CD4-positive, CD25-positive, alpha-beta regulatory T cell (primary cell): ENCODE measurements around the gene CIB2. TPM values are rescaled to one million over a fixed set of nuclear protein-coding genes. Genes with fewer than 3 reads are reported as not detected.

Source experiments
- ATAC-seq, 2 donors: fragments of 150-1000 bp; cut with Tn5 transposase; one replicate each; pipeline ENCODE4 v1.10.0; 2021; ENCODE audit warnings: low read depth in 2 of 2, moderate number of reproducible peaks in 2 of 2, moderate library complexity in 1 of 2
- DNase-seq, 3 donors: peaks; one replicate each; pipeline versions ENCODE4 v3.0.0 to v3.0.0-alpha.2; 2012 to 2022; ENCODE audit warnings: mixed read lengths in 1 of 3
- H3K27ac ChIP-seq: one replicate; pipeline ENCODE4 v1.7.0; 2013; ENCODE audit warnings: mild to moderate bottlenecking, low read length; ENCODE audit not compliant: insufficient read depth, poor library complexity, severe bottlenecking
- H3K27me3 ChIP-seq: one replicate; pipeline ENCODE4 v1.7.0; 2013; ENCODE audit warnings: low read length; ENCODE audit not compliant: control insufficient read depth, insufficient read depth
- H3K36me3 ChIP-seq: one replicate; pipeline ENCODE4 v1.7.0; 2013; ENCODE audit warnings: mild to moderate bottlenecking, low read length, moderate library complexity; ENCODE audit not compliant: control insufficient read depth, insufficient read depth
- H3K4me1 ChIP-seq: 2 replicates; pipeline ENCODE4 v1.7.0; 2013; ENCODE audit warnings: mild to moderate bottlenecking, low read length; ENCODE audit not compliant: insufficient read depth, control insufficient read depth, poor library complexity, severe bottlenecking
- H3K4me3 ChIP-seq: one replicate; pipeline ENCODE4 v1.7.0; 2013; ENCODE audit warnings: low read depth, mild to moderate bottlenecking, low read length, moderate library complexity
- H3K9me3 ChIP-seq, 2 experiments: 1 replicate in 1 of 2; 2 replicates in 1 of 2; pipeline ENCODE4 v1.7.0; 2013; ENCODE audit warnings: low read length in 2 of 2, mild to moderate bottlenecking in 1 of 2, moderate library complexity in 1 of 2; ENCODE audit not compliant: control insufficient read depth in 2 of 2
- H3K27ac Mint-ChIP-seq, 3 donors: one replicate each; pipeline ENCODE4 v1.8.0; 2020 to 2022; ENCODE audit warnings: mild to moderate bottlenecking in 3 of 3, mixed read lengths in 3 of 3, moderate library complexity in 2 of 3
- H3K27me3 Mint-ChIP-seq: one replicate; pipeline ENCODE4 v1.8.0; 2022; ENCODE audit warnings: mild to moderate bottlenecking, mixed read lengths
- H3K36me3 Mint-ChIP-seq: one replicate; pipeline ENCODE4 v1.8.0; 2020; ENCODE audit warnings: mixed read lengths
- H3K4me1 Mint-ChIP-seq, 4 donors: one replicate each; pipeline ENCODE4 v1.8.0; 2020 to 2022; ENCODE audit warnings: mixed read lengths in 4 of 4, mild to moderate bottlenecking in 1 of 4
- H3K4me3 Mint-ChIP-seq, 4 donors: one replicate each; pipeline ENCODE4 v1.8.0; 2020 to 2022; ENCODE audit warnings: mild to moderate bottlenecking in 4 of 4, mixed read lengths in 4 of 4, moderate library complexity in 3 of 4
- H3K9me3 Mint-ChIP-seq, 7 donors: one replicate each; pipeline ENCODE4 v1.8.0; 2020 to 2022; ENCODE audit warnings: mixed read lengths in 7 of 7, mild to moderate bottlenecking in 3 of 7, moderate library complexity in 2 of 7
- polyA plus RNA-seq, 4 donors: library from polyadenylated mRNA; unstranded; fragments of 300-500 nt; fragmentation: Illumina TruSeq; gene quantifications; one replicate each; pipeline ENCODE4 v1.2.3, GENCODE V29; 2021
- total RNA-seq: library from RNA; stranded (reverse); gene quantifications from one replicate; pipeline ENCODE4 v1.2.3, GENCODE V29; 2022

Gene CIB2
- total and polyA plus RNA-seq, 5 donors from 2014 or later: 0.94 to 2.7 (median 1.6) TPM

DNA sequence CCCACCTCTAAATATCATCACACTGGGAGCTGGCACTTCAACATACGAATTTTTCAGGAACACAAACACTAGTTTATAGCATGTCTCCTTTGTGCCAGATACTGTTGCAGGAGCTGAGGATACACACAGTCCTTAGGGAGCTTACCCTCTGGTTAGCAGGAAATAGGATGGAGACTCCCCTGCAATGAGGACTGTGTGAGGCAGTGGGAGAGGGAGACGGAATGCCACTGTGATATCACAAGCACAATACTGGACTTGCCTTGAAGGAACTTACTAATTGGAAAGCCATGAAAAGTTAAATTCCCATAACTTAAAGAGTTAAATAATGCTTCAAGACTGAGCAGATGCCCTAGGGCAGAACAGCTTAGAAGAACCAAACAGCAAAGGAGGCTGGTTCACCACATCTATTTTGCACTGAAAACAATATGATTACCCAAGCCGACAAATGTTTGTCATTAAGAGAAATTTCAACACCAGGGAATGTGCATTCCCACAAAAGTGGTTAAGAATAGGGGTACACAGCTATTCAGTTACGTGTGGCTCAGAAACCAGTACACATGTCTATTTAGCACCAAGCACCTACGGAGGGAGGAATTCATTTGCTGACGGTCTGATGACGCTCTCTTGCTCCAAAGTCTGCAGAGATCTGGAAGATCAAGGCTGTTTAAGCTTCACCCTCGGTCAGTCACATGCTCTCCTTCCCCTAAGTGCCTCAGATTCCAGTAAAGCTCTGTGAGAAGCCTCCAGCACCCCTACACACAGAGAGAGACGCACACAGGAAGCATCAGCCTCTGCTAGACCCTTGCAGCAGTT, 59.0 kb downstream of the CIB2 start:
- H3K27me3 Mint-ChIP-seq: no peaks in the 10 kb centered on the region
- H3K4me3 Mint-ChIP-seq: peak overlapping the region; percentile 28 to 74 (median 56)
- H3K27ac Mint-ChIP-seq: peak overlapping the region; percentile 5 to 51 (median 28)
- Histone ChIP-seq H3K4me1 (peaks cover 83% of the 10 kb centered on the region), H3K27ac (peak overlapping the region; percentile 44), H3K27me3 (no peaks in the 10 kb centered on the region), H3K9me3 (no peaks in the 10 kb centered on the region), H3K36me3 (peaks cover 3% of the 10 kb centered on the region), H3K4me3 (peak overlapping the region; percentile 65)
- DNase-seq: no peak
- H3K4me1 Mint-ChIP-seq: peaks cover 18 to 55% (median 47%) of the 10 kb centered on the region in 4 donors
- peaks cover 4% of the 10 kb centered on the region for H3K36me3 Mint-ChIP-seq
- H3K9me3 Mint-ChIP-seq: peaks cover 0 to 2% (median 0%) of the 10 kb centered on the region in 7 donors
- ATAC-seq: peak in 1 of 2 donors; percentile 9

DNA sequence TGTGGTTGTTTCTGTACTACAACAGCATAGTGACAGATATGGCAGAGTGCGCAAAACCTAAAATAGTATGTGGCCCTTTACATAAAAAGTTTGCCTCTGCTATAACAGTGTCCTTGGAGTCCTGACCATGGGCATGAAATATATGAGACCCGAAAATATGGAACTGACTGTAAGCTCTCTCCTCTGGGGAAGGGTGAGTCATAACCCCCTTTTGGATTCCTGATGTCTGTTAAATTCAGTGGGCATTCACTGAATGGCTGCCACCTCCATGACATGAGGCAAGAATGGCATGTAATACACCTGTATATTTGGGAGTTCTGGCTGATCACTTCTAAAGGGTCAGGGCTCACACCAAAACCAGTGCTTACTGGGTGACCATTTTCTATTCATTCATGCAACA, 59.9 kb downstream of the CIB2 start:
- ATAC-seq (no peak), DNase-seq (no peak)
- H3K36me3 ChIP-seq: peaks cover 3% of the 10 kb centered on the region
- Mint-ChIP-seq H3K27ac (peak overlapping the region in 1 of 3 donors; percentile 80), H3K9me3 (peaks cover 0 to 2% (median 0%) of the 10 kb centered on the region in 7 donors), H3K4me3 (peak overlapping the region; percentile 5 to 86 (median 65)), H3K27me3 (no peaks in the 10 kb centered on the region), H3K36me3 (peaks cover 4% of the 10 kb centered on the region), H3K4me1 (peaks cover 13 to 55% (median 47%) of the 10 kb centered on the region in 4 donors)
- peaks cover 86% of the 10 kb centered on the region for H3K4me1 ChIP-seq
- peak overlapping the region; percentile 37 for H3K4me3 ChIP-seq
- no peaks in the 10 kb centered on the region for H3K9me3 ChIP-seq
- H3K27ac ChIP-seq: peak overlapping the region; percentile 44
- no peaks in the 10 kb centered on the region for H3K27me3 ChIP-seq

DNA sequence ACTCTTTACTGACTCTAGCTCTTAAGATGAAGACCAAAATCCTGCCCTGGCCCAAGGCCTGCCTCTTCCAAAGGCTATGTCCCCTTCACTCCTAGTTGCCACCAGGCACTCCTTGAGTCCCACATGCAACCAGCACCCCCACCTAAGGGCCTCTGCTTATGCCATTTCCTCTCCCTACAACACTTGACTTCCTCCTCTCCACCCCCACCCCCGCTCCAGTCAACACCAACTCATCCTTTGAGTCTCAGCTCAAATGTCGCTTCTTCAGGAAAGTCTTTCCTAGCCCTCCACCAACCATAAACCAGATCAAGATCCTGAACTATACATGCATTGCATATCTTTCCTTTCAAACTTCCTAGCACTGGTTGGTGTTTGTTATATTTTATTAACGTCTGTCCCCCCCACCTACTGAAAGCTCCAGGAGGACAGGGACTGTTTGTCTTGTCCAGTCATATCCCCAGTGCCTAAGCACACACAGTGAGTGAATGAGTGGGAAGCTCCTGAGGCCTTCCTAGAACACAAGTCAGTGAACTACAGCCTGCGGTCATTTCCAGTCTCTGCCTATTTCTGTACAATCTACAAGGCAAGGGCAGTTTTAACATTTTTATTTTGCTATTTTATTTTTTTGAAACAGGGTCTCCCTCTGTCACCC, 61.1 kb downstream of the CIB2 start:
- H3K4me3 Mint-ChIP-seq: peak overlapping the region in 2 of 4 donors; percentile 85 to 93
- no peak overlapping the region for H3K27ac Mint-ChIP-seq
- Histone ChIP-seq H3K4me1 (peaks cover 86% of the 10 kb centered on the region), H3K9me3 (no peaks in the 10 kb centered on the region), H3K27ac (peak overlapping the region; percentile 86), H3K27me3 (no peaks in the 10 kb centered on the region), H3K4me3 (peak overlapping the region; percentile 87), H3K36me3 (peaks cover 3% of the 10 kb centered on the region)
- H3K9me3 Mint-ChIP-seq: peaks cover 0 to 2% (median 0%) of the 10 kb centered on the region in 7 donors
- peak; percentile 35 to 36 for ATAC-seq
- DNase-seq: peak in 2 of 3 donors; percentile 31 to 74
- H3K4me1 Mint-ChIP-seq: peaks cover 1 to 48% (median 40%) of the 10 kb centered on the region in 4 donors
- H3K36me3 Mint-ChIP-seq: peaks cover 4% of the 10 kb centered on the region
- no peaks in the 10 kb centered on the region for H3K27me3 Mint-ChIP-seq

DNA sequence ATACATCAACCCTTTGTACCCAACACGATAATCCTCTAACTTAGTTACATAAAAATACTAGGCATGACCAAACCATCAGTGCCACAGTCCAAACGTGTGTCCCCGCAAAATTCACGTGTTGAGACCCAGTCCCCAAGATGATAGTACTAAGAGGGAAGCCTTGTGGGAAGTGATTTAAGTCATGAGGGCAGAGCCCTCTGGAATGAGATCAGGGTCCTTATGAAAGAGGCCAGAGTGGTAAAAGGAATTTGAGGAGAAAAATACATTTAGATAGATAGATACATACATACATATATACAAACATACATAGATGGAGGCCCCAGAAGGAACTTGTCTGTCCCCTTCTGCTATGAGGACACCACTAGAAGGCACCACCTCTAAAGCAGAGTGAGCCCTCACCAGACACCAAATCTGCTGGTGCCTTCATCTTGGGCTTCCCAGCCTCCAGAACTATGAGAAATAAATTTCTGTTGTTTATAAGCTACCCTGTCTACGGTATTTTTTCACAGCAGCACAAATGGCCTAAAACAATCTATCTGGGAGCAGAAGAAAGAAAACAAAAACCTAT, 61.7 kb downstream of the CIB2 start:
- Histone ChIP-seq H3K27me3 (no peaks in the 10 kb centered on the region), H3K27ac (peak overlapping the region; percentile 86), H3K4me3 (peak overlapping the region; percentile 87), H3K4me1 (peaks cover 89% of the 10 kb centered on the region), H3K9me3 (no peaks in the 10 kb centered on the region), H3K36me3 (peaks cover 3% of the 10 kb centered on the region)
- Mint-ChIP-seq H3K27me3 (no peaks in the 10 kb centered on the region), H3K36me3 (peaks cover 4% of the 10 kb centered on the region), H3K4me1 (peaks cover 0 to 45% (median 38%) of the 10 kb centered on the region in 4 donors), H3K9me3 (peaks cover 0 to 2% (median 0%) of the 10 kb centered on the region in 7 donors), H3K27ac (no peak overlapping the region), H3K4me3 (peak overlapping the region in 2 of 4 donors; percentile 85 to 93)
- peak in 1 of 3 donors; percentile 44 for DNase-seq
- no peak for ATAC-seq

DNA sequence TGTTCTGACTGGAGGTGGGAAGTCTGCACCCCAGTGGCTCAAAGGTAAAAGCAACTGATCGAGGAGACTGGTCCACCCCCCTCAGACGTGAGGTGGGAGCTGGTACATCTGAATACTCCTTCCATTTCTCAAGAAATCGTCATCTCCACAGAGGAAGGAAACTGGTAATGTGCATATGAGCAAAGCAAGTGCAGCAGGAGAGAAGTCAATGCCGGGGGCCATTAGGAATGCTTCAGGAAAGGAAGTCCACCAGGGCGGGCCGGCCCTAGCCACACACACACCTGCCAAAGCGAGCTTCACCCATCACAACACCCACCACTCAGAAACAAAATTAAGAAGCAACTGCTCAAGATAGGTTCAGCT, 62.2 kb downstream of the CIB2 start:
- Mint-ChIP-seq H3K27me3 (no peaks in the 10 kb centered on the region), H3K4me1 (peaks cover 0 to 41% (median 33%) of the 10 kb centered on the region in 4 donors), H3K36me3 (peaks cover 4% of the 10 kb centered on the region), H3K27ac (no peak overlapping the region), H3K4me3 (peak overlapping the region in 2 of 4 donors; percentile 85 to 93), H3K9me3 (peaks cover 0 to 2% (median 0%) of the 10 kb centered on the region in 7 donors)
- peak; percentile 21 to 29 for ATAC-seq
- Histone ChIP-seq H3K4me3 (peak overlapping the region; percentile 87), H3K9me3 (no peaks in the 10 kb centered on the region), H3K4me1 (peaks cover 91% of the 10 kb centered on the region), H3K27ac (peak overlapping the region; percentile 86), H3K36me3 (peaks cover 3% of the 10 kb centered on the region), H3K27me3 (no peaks in the 10 kb centered on the region)
- DNase-seq: no peak

DNA sequence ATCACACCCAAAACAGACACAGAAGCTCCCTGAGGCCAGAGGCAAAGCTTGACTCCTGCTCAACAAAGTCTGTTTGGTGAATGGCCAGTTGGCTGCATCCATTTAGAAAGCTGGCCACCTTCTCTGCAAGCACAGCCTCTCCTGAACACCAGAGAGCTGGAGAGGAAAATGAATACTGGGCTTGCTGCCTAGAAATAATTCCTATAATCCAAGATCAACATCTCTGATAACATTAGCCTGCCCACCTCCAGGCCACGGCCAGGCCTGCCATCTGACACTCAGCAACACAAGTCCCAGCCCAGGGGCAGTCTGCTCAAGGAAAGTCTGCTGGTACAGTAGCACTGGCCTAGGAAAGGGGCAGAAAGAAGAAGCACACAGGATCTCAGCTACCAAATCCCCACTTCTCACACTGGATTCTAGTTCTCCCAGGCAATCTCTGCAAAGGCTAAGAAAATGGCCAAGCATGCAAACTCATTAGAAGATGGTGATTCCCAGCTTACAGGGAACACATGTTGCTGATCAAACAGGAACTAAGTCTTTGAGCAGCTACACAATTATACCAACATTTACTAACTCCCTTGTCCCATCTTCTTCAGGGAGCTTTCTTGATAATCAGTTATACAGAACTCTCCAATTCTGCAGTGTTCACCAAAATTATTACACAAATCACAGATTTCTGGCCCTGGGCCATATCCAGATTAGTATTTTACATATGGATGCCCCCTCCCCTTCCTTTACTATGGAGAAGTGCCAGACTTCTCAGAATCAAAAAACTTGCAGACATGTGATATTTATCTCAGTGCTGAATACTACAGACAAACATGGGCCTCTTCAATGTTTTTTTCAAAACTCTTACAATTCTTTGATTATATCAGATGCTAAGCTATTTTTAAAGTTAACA, 63.7 kb downstream of the CIB2 start:
- H3K4me3 ChIP-seq: peak overlapping the region; percentile 87
- H3K27ac ChIP-seq: peak overlapping the region; percentile 86
- no peaks in the 10 kb centered on the region for H3K9me3 ChIP-seq
- peaks cover 3% of the 10 kb centered on the region for H3K36me3 ChIP-seq
- H3K27me3 ChIP-seq: no peaks in the 10 kb centered on the region
- peak overlapping the region in 2 of 4 donors; percentile 85 to 93 for H3K4me3 Mint-ChIP-seq
- peaks cover 0 to 42% (median 27%) of the 10 kb centered on the region in 4 donors for H3K4me1 Mint-ChIP-seq
- DNase-seq (peak in 1 of 3 donors; percentile 56), ATAC-seq (no peak)
- H3K27me3 Mint-ChIP-seq: no peaks in the 10 kb centered on the region
- no peak overlapping the region for H3K27ac Mint-ChIP-seq
- peaks cover 95% of the 10 kb centered on the region for H3K4me1 ChIP-seq
- peaks cover 0 to 2% (median 0%) of the 10 kb centered on the region in 7 donors for H3K9me3 Mint-ChIP-seq
- H3K36me3 Mint-ChIP-seq: no peaks in the 10 kb centered on the region
